HFF-Myc (cell line): ENCODE data around the gene TM7SF2.

ENCODE experiments used
- DNase-seq: peaks from one replicate; pipeline ENCODE4 v3.0.0-alpha.2; 2011; ENCODE audit warnings: low read depth; ENCODE audit errors: extremely low read depth
- H3K4me3 ChIP-seq: replicated peaks from 2 replicates; pipeline ENCODE4 v1.5.1; 2011; ENCODE audit warnings: low read depth, mild to moderate bottlenecking, control low read depth, low read length
- TF ChIP-seq, protein P1 (sequence below): IDR thresholded peaks from 2 replicates; pipeline ENCODE4 v1.5.1; 2012; ENCODE audit warnings: mild to moderate bottlenecking, low read depth, low read length, control low read depth; ENCODE audit errors: missing control alignments

TM7SF2 gene

DNA sequence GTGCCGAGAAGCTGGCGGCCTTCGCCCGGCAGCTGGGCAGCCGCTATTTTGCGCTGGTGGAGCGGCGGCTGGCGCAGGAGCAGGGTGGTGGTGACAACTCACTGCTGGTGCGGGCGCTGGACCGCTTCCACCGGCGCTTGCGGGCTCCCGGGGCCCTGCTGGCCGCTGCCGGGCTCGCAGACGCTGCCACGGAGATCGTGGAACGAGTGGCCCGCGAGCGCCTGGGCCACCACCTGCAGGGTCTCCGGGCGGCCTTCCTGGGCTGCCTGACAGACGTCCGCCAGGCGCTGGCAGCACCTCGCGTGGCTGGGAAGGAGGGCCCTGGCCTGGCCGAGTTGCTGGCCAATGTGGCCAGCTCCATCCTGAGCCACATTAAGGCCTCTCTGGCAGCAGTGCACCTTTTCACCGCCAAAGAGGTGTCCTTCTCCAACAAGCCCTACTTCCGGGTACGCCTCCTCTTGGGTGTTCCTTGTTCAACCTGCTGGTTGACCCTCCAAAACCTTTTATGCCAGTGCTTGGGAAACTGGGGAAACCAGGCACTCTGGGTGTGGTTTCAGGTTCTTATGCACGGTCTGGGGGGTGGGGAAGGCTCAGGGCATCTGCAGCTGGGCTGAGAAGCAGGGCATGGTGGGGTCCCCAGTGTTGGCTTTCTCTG lies 3.1 kb upstream of the TM7SF2 start:
- no peak for DNase-seq
- no peak overlapping the region for H3K4me3 ChIP-seq
- TF ChIP-seq, protein P1, sequence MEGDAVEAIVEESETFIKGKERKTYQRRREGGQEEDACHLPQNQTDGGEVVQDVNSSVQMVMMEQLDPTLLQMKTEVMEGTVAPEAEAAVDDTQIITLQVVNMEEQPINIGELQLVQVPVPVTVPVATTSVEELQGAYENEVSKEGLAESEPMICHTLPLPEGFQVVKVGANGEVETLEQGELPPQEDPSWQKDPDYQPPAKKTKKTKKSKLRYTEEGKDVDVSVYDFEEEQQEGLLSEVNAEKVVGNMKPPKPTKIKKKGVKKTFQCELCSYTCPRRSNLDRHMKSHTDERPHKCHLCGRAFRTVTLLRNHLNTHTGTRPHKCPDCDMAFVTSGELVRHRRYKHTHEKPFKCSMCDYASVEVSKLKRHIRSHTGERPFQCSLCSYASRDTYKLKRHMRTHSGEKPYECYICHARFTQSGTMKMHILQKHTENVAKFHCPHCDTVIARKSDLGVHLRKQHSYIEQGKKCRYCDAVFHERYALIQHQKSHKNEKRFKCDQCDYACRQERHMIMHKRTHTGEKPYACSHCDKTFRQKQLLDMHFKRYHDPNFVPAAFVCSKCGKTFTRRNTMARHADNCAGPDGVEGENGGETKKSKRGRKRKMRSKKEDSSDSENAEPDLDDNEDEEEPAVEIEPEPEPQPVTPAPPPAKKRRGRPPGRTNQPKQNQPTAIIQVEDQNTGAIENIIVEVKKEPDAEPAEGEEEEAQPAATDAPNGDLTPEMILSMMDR = no peak

DNA sequence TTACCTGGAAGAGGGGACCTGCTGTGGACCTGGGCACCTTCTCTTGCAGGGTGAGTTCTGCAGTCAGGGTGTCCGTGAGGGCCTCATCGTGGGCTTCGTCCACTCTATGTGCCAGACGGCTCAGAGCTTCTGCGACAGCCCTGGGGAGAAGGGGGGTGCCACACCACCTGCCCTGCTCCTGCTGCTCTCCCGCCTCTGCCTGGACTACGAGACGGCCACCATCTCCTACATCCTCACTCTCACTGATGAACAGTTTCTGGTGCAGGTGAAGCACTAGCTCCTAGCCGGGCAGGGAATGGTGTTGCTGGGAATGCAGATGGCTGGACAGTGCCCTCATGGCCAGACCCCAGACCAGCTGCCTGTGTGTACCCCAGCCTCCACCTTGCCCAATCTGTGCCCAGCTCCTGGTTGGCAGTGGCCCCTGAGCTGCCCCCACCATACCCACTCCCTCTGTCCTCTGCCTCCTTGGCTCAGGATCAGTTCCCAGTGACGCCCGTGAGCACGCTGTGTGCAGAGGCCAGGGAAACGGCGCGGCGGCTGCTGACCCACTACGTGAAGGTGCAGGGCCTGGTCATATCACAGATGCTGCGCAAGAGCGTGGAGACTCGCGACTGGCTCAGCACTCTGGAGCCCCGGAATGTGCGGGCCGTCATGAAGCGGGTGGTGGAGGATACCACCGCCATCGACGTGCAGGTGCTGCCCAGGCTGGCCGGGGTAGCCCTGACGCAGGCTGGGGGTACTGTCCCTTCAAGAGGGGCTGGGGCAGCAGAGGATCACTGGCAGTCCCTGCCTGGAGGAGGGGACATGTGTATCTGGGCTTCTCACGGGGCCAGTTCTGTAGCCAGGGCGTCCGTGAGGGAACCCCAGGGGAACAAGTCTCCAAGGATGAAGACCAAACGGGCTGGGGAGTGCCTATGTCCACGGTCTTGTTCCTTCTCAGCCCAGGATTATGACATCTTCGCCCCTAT lies 2.2 kb upstream of the TM7SF2 start:
- no peak overlapping the region for H3K4me3 ChIP-seq
- DNase-seq = no peak
- TF ChIP-seq, protein P1 = no peak

DNA sequence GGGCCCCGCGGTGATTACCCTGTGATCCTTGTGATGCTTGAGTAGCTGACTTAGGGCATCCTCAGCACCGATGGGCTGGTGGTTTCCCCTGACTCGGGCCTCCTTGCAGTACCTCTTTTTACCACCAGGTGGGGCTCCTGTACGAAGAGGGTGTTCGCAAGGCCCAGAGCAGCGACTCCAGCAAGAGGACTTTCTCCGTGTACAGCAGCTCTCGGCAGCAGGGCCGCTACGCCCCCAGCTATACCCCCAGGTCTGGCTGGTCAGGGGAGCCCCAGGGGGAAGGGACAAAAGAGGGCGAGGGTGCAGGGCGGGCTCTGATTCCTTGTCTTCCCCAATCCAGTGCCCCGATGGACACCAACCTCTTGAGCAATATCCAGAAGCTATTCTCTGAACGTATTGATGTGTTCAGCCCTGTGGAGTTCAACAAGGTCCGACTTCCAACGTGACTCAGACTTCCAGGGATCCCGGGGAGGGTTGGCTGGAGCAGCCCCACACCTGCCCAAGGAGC lies 1.3 kb upstream of the TM7SF2 start:
- DNase-seq = peak; percentile 54
- TF ChIP-seq, protein P1 = peak; percentile 97
- no peak overlapping the region for H3K4me3 ChIP-seq

DNA sequence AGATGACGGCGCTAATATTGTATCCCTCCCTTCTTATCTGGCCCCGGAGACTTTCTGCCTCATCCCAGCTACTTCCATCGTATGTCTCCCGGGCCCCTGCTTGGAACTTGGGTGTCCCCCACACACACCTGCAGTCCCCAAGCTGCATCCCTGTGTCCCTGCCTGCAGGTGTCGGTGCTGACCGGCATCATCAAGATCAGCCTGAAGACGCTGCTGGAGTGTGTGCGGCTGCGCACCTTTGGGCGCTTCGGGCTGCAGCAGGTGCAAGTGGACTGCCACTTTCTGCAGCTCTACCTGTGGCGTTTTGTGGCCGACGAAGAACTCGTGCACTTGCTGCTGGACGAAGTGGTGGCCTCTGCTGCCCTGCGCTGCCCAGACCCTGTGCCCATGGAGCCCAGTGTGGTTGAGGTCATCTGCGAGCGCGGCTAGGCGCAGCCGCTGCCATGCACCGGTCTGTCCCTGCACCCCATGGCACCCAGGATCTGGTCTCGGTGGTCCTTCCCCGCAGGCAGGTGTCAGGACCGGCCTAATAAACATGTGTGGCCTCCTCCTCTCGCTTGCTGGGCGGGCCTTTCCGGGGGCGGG lies 421 bp upstream of the TM7SF2 start:
- DNase-seq = no peak
- TF ChIP-seq, protein P1 = no peak
- H3K4me3 ChIP-seq = no peak overlapping the region

DNA sequence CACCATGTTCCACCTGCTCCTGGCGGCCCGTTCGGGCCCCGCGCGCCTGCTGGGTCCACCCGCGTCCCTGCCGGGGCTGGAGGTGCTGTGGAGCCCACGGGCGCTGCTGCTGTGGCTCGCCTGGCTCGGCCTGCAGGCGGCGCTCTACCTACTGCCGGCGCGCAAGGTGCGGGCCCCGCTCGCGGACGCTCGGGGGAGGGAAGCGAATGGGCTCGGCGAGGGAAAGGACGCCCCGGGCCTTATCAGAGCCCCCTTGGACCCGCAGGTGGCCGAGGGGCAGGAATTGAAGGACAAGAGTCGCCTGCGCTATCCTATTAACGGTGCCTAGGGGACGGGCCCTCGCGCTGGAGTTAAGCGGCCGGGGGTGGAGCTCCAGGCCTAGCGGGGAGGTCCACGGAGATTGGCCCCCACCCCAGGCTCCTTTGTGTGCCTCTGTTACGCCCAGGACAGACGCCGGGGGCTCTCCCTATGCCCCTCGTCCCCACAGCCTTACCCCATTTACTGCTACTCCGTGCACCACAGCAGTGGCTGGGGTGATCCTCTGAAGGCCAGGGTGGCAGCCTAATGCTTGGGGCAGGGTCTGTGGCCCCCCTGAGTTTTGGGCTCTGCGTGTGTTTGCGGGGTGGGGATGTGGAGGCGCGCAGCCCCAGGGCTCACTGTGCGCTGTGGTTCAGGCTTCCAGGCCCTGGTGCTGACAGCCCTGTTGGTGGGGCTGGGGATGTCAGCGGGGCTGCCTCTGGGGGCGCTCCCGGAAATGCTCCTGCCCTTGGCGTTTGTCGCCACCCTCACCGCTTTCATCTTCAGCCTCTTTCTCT lies 1.1 kb downstream of the TM7SF2 start:
- H3K4me3 ChIP-seq = peak overlapping the region; percentile 52
- no peak for DNase-seq
- TF ChIP-seq, protein P1 = peak; percentile 85

DNA sequence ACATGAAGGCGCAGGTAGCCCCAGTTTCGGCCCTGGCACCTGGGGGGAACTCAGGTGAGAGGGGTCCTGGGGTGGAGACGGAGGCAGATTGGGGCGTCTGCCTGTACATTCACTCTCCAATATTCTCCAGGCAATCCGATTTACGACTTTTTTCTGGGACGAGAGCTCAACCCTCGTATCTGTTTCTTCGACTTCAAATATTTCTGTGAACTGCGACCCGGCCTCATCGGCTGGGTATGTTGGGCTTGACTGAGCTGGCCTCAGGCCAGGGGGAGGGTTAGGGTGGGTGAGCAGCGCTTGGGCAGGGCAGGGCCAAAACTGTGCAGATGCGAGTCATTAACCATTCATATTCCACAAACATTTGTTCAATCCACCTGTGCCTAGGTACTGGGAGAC lies 1.7 kb downstream of the TM7SF2 start:
- peak overlapping the region; percentile 52 for H3K4me3 ChIP-seq
- DNase-seq = no peak
- TF ChIP-seq, protein P1 = no peak
